Body of pancreas (tissue), 4 donors: ENCODE results near the gene ISOC2.

ENCODE experiments used
- POLR2A ChIP-seq, 3 donors: fragments of 450-650 bp; IDR thresholded peaks; one replicate each; pipeline ENCODE4 v1.6.1; 2016; ENCODE audit warnings: antibody characterized with exemption in 3 of 3, mild to moderate bottlenecking in 2 of 3
- TF ChIP-seq, protein P1 (sequence below), 7 experiments: fragments of 450-650 bp in 4 of 7; fragments of 200-600 bp in 3 of 7; sonication (generic) in 3 of 7; IDR thresholded peaks; one replicate each; pipeline ENCODE4 v1.5.1; 2016 to 2019; ENCODE audit warnings: antibody characterized with exemption in 7 of 7

DNA sequence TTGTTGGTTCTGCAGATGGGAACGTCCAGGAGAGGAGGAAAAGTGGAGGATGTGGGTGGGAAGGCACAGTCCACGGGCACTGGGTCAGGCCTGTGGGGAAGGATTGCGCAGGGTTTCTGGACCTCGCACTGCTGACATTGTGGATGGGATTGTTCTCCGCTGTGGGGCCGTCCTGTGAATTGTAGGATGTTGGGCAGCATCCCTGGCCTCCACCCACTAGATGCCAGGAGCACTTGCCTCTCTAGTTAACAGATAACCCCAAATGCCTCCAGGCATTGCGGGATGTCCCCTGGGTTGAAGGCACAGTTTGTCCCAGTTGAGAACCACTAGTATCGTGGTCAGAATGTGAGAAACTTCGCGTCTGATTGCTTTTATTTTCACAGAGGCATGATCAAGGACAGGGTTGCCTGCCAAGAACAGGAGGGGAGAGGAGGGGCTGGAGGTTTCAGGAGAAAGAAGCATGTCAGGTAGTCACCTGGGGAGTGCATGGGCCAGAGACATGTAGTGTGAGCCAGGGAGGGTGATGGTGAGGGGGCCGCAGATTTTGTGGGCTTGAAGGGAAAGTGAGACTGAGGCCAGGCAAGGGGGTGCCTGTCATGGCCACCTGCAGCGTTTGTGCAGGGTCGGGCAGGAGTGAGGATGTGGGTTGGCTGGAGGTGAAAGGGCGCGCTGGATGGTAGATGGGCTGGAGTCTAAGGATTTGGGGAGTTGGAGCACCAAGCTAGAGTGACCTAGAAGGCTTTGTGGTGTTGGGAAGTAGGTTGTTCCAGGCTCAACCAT lies 18.2 kb upstream of the ISOC2 start:
- TF ChIP-seq, protein P1, sequence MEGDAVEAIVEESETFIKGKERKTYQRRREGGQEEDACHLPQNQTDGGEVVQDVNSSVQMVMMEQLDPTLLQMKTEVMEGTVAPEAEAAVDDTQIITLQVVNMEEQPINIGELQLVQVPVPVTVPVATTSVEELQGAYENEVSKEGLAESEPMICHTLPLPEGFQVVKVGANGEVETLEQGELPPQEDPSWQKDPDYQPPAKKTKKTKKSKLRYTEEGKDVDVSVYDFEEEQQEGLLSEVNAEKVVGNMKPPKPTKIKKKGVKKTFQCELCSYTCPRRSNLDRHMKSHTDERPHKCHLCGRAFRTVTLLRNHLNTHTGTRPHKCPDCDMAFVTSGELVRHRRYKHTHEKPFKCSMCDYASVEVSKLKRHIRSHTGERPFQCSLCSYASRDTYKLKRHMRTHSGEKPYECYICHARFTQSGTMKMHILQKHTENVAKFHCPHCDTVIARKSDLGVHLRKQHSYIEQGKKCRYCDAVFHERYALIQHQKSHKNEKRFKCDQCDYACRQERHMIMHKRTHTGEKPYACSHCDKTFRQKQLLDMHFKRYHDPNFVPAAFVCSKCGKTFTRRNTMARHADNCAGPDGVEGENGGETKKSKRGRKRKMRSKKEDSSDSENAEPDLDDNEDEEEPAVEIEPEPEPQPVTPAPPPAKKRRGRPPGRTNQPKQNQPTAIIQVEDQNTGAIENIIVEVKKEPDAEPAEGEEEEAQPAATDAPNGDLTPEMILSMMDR (IDR thresholded peaks at IDR 0.05): no peak
- TF ChIP-seq POLR2A (IDR thresholded peaks at IDR 0.05): no peak
